Stimulated activated CD4-positive, alpha-beta T cell treated with anti-CD3 and anti-CD28 coated beads, Interleukin-4, amount 100 ng/mL, for 4 hours (primary cell): ENCODE measurements around the gene INSM1.

Experiments
- DNase-seq, 2 experiments: peaks; one replicate each; pipeline ENCODE4 v3.0.0-alpha.2; 2020

The INSM1 gene

DNA sequence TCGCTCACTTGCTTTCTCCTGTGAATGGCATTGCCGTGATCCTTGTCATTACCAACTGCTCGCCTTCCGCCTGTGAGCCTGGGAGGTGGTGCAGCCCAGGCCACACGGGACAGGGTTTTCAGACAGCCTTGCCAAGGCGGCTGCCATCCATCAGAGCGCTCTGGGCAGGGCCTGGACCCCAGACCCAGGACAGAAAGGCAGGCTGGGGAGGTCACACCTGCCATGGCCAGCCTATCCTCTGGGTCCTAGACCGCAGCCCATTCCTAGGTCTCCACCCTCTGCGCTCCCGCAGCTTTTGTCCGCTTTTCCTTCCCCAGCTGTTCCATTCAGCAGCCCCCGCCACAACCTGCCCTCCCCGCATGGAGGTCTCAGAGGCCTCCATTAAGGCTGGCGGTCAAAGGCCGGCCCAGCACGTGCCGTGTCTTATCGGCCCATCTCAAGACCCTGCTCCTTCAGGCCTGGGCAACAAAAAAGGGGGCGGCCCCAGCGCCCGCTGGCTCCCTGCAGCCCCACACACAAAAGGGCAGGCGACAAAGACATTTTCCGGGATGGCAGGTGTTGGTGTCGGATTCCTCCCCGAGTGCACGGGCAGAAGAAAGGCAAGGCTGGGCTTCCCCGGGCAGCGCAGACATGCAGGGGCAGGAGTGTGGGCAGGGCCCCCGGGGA, 28.1 kb downstream of the INSM1 start:
- no peak for DNase-seq

DNA sequence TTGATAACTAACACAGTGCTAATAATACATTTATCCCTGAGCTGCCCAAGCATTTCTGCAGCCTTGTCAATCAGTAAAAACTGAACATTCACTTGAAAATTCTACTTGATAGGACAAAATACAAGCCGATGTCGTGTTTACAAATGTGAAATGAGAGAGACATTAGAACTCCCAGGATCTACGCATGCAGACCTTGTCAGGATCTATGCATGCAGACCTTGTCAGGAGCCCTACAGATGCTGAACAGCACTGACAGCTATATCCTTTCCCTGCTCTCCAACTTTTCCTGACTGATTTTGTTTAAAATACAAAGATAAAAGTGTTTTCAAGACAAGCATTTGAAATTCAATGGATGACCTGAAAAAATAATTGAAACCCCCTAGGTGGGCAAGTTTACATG, 28.9 kb downstream of the INSM1 start:
- DNase-seq: no peak

DNA sequence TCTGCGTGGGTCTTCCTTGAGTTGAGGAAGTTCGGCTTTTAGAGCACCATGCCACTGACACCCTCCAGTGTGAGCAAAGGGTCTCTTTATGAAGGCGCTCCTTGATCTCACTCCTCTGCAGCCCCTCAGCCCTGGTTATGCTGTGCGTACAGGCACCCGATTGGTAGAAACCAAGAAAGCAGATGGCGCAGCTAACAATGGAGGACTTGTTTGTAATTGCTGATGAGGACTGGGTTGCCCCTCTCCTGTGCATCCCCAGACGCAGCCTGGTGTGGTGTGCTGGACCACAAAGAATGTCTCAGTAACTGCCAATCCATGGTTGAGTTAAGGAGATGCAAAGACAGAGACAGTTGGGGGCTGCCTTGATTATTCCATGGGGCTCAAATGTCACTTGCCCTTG, 30.2 kb downstream of the INSM1 start:
- no peak for DNase-seq

DNA sequence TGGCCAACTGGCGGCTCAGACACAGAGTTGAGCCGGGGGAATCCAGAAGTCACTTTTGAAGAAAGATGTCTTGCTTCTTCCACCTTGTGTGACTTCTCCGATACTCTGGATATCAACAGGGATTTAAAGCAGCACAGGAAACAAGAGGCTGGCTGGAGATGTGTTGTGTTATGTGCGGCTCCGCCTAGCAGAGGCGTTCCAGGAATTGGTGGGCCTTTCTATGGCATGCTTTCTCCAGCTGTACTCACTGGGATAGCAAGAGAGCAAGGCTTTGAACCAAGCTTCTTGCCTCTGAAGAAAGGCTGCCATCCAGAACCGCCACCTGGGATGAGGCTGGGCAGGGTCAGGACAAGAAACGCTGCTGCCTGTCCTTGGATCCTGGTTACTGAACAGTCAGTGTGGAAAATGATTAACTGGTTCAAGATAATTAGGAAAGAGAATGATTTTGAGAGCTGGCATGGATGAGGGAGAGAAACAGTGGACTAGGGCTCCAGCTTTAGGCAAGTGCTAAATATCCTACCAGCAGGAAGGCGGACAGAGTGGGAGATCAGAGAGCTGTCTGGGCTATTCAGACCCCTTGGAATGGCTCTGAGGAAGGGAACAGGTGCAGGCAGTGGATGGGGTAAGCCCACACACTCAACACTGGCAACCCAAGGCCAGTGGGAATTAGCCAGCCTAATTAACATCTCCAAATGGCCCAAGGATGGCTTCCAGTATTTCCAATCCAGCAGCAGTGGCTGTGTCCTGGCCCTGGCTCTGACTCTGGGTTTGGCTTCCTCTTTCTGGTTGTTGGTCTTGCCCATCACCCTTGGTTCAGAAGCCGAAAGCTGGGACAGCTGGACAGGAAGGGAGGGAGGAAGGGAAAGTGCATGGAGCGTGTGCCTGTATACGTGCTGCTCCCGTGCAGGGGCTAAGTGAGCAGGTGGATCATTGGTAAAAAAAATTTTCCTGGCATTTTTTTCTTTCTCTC, 31.9 kb downstream of the INSM1 start:
- no peak for DNase-seq

DNA sequence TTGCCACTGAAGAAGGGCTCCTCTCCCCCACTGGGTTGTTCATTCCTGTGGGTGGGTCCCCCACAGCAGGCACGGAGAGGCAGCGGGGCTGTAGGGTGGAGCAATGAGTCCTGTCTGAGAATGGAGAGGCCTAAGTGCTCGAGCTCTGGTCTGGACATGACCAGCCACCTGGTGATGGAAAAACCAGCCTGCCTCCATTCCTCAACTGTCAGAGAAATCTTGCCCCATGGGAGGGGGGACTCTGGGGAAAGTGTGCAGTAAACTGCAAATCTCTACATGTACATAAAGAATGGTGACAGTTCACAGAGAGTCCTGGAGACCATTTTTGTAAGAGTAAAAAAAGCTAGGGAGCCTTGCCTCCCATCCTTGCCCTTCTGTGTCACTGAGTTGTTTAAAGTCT, 34.1 kb downstream of the INSM1 start:
- DNase-seq: no peak

DNA sequence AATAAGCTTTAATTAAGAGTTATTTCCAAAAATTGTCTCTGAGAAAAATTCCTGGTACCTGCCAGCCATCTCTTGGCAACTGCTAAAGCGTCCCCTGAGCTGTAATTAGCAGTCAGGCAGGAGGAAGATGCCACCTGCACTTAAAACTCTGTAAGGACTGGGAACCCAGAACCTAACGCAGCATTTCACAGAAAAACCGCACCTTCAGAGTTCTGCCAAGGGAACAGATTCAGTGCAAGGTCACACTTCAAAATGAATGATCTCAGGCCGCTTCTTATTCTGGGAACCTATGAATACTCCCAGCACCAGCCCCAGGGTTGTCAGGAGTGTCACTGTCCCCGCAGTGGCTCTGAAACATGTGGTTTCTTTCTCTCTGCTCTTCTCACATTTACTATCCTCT, 36.7 kb downstream of the INSM1 start:
- DNase-seq: no peak

DNA sequence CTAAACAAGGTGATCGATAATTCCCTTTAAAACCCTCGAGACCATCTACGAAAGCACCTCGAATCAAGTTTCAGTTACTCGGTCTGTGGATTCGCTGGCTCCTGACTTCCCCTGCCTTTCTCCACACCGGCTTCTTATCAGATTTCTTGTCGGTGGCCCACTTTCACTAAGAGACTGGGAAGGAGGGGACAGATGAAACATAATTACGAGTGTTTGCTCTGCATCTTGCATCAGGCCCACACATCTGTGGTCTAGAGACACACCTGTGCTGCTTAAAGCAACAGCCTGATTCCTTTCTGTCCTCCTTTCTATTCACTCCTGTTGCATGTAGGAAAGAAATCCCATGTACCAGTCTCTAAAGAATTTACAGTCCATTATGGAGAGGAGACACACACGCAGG, 37.7 kb downstream of the INSM1 start:
- no peak for DNase-seq

DNA sequence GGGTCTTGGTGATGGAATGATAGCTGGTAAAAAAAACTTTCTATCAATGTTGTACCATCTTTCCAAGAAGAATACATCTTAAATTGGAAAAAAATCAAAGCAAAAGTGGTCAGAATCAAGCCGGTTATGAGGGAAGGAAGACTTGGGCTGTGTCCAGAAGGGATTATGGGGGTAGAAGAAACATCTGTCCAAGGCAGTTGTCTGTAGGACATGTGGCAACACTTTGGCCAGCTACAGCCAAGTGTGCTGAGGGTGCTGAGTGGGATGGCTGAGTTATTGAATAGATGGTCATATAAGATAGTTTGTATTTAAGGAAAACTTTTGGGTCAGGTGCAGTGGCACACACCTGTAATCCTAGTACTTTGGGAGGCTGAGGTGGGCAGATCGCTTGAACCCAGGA, 38.4 kb downstream of the INSM1 start:
- DNase-seq: no peak

DNA sequence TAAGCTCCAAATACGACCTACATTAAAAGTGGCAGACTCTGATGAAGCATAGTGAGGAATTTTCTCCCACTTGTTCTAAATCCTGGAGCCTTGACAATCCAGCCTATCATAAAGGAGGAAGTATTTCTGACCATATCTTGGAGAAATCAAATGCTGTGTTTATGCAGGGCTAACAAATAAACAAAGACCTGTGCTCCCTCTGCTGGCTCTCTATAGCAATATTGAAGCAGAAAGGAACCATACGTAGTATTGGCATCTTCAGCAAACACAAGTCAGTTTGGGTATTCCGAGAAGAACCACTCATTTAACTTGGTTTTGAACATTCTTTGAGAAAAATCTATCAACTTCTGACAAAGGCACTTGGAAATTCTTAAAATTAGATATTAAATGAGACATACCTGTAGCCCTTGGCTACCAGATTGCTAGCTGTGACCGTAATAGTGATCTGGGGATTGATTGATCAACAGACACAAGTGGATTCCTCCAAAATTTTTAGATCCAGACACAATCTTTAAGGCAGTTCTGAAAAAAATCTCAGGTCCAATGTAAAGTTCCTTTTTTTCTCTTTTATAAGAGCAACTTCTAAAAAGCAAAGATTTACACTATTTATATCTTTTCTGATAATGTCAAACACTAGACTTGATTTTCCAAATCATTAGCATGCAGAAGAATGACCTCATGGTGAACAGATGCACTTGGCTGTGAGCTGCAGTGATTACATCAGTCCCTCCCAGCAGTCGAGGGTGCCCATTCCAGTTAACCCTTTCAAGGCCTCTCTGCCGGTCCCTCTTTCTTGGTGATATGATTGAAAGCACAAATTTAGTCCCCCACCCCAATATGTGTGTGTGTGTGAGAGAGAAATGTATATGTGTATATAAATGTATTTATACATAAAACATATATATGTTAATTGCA, 40.2 kb downstream of the INSM1 start:
- DNase-seq: no peak

DNA sequence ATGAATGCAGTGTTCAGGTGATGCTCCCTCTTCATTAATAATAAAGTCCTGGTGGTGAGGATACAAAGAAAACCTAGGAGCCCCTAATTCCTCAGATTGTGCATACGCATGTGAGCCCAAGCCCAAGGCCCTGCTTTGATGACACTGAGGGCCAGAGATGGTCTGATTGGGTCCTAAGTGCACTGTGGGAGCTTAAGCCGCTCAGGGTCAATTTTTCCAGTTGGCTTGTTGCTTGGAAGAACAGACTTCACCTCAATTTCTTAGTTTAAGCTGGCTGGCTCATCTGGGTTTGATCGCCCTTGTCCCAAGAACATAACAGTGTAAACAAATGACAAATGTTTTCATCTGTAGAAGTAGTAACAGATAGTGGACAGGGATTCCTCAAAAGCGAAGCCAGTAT, 41.4 kb downstream of the INSM1 start:
- DNase-seq: no peak

DNA sequence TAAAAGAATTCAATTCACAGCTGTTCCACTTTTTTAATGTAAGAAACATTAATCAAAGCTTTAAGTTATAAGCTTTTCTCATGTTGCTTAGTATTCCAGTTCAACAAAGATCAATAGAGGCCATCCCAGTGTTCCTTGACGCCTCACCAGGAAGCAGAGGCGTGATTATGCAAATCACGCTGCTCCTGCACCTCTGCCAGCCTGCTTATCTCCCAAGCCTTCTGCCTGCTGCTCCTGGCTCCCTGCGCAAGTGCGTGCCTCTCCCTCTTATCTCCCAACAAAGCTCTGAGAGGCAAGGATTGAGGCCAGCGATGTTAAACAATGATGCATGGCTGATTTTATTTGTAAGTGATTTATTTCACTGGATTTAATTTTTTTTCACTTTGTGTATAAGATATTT, 42.8 kb downstream of the INSM1 start:
- no peak for DNase-seq

DNA sequence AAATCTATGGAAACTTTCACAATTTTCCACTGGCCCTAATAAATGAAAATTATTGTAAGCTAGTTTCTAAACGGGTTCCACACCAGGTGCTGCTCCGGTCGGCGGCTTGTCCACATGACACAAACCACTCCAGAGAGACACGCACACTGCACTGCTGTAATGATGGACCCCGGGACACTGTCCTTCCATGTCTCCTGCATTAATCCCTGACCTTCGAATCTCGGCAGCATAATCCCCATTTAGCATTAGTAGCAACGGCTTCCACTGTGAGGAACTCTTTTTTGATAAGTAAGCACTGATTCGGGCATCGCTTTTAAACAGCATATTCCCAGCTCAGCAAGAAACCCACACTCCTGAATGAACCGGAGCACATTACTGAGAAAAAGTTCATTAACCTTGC, 43.5 kb downstream of the INSM1 start:
- no peak for DNase-seq

DNA sequence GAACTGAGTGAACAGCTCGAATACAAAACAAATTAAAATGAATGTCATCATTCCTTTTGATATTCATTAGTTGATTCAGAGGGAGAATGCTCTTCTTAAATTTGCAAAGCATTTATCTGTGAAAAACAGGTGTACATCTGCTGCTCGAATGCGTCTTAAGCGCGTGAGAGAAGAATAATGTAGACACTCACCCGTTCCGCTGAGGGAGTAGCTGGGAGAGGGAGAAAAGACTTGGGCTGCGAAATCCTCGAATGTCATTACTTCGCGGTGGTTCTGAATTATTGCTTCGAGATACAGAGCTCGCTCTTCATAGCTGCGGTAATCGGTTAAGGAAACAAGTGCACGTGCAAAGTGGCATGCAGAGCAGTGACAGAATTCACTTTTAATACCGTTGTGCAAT, 43.9 kb downstream of the INSM1 start:
- DNase-seq: no peak

DNA sequence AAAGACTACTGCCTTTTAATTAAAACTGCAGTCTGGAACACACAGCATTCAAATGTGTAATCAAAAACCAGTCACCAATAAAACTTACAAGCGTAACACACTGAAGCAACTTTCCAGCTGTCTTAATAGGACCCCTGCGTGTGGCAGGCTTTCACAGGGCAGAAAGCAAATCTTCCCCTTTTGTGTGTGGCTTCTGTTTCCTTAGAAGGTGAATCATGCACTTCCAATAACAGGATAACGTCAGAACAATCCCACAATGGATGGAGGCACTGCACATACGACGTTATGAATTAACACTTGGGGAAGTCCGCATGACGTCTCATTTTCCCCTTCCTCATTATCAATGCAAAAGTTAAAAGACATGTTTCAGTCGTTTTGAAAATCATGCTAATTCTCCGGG, 44.8 kb downstream of the INSM1 start:
- no peak for DNase-seq

DNA sequence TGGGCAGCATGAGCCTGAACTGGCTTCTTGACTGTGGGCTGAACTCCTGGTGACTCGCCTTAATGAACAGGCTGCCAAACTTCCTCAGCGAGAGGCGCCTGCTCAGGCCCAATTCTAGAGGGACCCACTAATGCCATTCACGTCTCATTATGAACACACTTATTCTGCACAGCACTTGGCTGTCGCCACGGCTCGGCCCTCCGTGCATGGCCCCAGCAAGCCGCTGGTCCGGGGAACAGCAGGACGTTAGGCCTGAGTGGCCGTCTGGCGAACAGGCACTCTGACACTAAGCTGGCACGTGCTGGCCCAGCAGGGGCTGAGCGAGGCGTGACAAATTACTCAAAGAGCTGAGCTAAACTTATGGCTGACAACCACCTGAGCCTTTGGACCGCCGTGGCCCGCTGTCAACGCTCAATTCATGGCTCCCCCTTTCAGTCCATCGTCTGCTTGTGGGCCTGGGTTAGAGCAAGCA, 45.9 kb downstream of the INSM1 start:
- no peak for DNase-seq

DNA sequence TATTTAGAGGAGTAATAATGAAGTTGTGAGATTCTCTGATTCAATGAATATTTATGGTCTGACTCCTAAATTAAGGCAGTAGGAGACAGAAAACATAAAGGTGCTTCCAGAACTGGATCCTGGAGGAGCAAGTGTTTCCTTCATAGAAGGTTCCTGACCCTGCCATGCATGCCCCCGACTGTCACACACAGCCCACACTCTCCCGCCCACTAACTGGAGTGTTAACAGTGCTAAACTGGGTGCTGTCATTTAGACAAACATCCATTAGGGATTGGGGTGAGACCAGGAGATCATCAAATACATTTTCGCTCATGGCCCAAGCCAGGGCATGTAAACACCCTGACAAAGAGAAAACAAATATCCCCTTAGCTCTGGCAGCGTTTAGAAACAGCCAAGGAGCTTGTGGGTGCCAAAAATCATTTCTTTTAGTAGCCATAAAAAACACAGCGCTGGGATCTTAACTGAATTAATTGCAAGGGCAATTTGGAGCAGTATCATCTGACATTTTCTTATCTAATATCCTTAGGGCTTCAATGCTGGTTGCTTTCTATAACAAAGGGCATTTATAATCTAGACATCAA, 46.8 kb downstream of the INSM1 start:
- no peak for DNase-seq

DNA sequence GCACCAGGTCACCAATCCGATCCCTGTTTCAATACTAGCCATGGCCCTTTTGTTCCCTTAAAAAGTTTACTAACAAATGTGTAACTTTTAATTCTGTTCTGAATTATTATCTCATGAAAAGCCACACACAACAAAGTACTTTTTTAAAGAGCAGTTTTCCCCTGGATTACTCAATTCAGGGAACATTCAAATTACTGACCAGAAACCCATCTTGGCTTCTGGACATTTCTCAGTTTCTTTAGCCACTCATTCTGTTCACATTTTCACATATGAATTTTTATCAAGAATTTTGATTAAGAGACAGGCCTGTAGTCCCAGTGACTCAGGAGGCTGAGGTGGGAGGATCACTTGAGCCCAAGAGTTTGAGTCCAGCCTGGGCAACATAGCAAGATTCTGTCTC, 47.4 kb downstream of the INSM1 start:
- no peak for DNase-seq

DNA sequence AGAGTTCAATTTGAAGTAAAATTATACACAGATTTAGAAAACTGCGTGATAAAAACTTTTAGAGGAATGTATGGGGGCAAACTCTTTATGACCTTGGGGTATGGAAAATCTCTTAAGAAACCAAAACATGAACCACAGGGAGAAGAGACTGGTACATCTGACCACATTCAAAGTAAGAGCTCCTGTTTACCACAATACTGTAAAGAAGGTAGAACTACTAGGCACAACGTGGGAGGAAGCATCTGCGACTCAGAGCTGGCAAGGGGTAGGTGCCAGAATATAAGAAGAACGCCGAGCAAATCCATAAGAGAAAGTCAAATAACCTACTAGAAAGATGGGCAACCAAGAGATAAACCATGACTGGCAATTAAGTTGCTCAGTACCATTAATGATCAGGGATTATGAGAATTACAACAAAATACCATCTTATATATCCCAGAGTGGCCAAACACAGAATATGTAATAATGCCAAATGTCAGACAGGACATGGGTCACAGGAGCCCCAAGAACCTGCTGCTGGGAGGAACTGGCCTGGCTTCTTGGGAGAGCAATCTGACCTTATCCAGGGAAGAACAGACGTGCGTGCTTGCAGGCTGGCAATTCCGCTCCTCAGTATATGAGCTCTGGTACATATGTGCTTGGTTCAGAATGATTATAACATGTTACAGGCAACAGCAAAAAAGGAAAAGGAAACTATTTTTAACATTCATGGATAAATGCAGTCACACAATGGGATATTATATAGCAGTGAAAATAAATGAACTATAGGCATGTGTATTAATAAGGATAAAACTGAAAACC, 50.2 kb downstream of the INSM1 start:
- no peak for DNase-seq
